Lung (tissue), 12 donors: ENCODE data around the gene SMCHD1. TPM values are rescaled to one million over a fixed set of nuclear protein-coding genes. Genes with fewer than 3 reads are reported as not detected.

ENCODE experiments used
- ATAC-seq: fragments of 200-7000 bp; cut with Tn5 transposase; one replicate; pipeline ENCODE4 v1.9.1; 2020; ENCODE audit warnings: moderate number of reproducible peaks; ENCODE audit not compliant: insufficient read depth, low FRiP score
- DNase-seq, 3 donors: peaks; one replicate each; pipeline ENCODE4 v3.0.0-alpha.2; 2013 to 2017
- H3K27ac ChIP-seq, 2 donors: one replicate each; pipeline ENCODE4 v1.5.1; 2013; ENCODE audit warnings: mild to moderate bottlenecking in 2 of 2, moderate library complexity in 2 of 2, control low read depth in 1 of 2, inconsistent platforms in 1 of 2, low read depth in 1 of 2, low read length in 1 of 2
- H3K27me3 ChIP-seq, 3 donors: one replicate each; pipeline ENCODE4 v1.5.1; 2013; ENCODE audit warnings: low read length in 2 of 3; ENCODE audit not compliant: control insufficient read depth in 3 of 3, insufficient read depth in 3 of 3
- H3K36me3 ChIP-seq, 4 donors: one replicate each; pipeline ENCODE4 v1.5.1; 2013; ENCODE audit warnings: low read length in 4 of 4, mild to moderate bottlenecking in 1 of 4, moderate library complexity in 1 of 4; ENCODE audit not compliant: control insufficient read depth in 4 of 4, insufficient read depth in 4 of 4
- H3K4me1 ChIP-seq, 5 donors: one replicate each; pipeline ENCODE4 v1.5.1; 2013; ENCODE audit warnings: low read length in 5 of 5, mild to moderate bottlenecking in 2 of 5, moderate library complexity in 1 of 5; ENCODE audit not compliant: control insufficient read depth in 5 of 5, insufficient read depth in 5 of 5
- H3K4me3 ChIP-seq: one replicate; pipeline ENCODE4 v1.5.1; 2013; ENCODE audit warnings: mild to moderate bottlenecking, control low read depth, moderate library complexity
- H3K9ac ChIP-seq, 2 donors: one replicate each; pipeline ENCODE4 v1.5.1; 2013; ENCODE audit warnings: low read length in 2 of 2, control low read depth in 1 of 2; ENCODE audit not compliant: insufficient read depth in 1 of 2
- H3K9me3 ChIP-seq, 4 donors: one replicate each; pipeline ENCODE4 v1.5.1; 2013; ENCODE audit warnings: low read length in 3 of 4, mild to moderate bottlenecking in 1 of 4, moderate library complexity in 1 of 4; ENCODE audit not compliant: control insufficient read depth in 4 of 4, insufficient read depth in 3 of 4
- CTCF ChIP-seq: IDR thresholded peaks from 2 replicates; pipeline ENCODE4 v1.5.1; 2012; ENCODE audit warnings: mild to moderate bottlenecking; ENCODE audit errors: control extremely low read depth, extremely low read depth
- WGBS, 2 donors: extraction: QIAGEN DNeasy Blood & Tissue Kit; methylation state at CpG; one replicate each; pipeline ENCODE4 v1.1.7; 2013; 5-methylcytosine and 5-hydroxymethylcytosine counted together
- polyA plus RNA-seq, 2 donors: library from polyadenylated mRNA; stranded (reverse); fragments of 200-250 nt; gene quantifications; one replicate each; pipeline ENCODE4 v1.2.1, GENCODE V29; 2013
- total RNA-seq, 2 donors: library from RNA; depleted of rRNA in 1 of 2; stranded (reverse); fragments of >200 nt in 1 of 2; gene quantifications; one replicate each; pipeline ENCODE4 v1.2.1, GENCODE V29; 2014 to 2021
- donor health status: control.
- donor health status: control.
- donor health status: Bipolar disorder and iron deficiency.
- donor health status: healthy.
- donor health status: DM: yes; HTN: yes; CAD: no.

SMCHD1 gene
- total and polyA plus RNA-seq, 4 donors: 7.3 to 179 (median 31.4) TPM

DNA sequence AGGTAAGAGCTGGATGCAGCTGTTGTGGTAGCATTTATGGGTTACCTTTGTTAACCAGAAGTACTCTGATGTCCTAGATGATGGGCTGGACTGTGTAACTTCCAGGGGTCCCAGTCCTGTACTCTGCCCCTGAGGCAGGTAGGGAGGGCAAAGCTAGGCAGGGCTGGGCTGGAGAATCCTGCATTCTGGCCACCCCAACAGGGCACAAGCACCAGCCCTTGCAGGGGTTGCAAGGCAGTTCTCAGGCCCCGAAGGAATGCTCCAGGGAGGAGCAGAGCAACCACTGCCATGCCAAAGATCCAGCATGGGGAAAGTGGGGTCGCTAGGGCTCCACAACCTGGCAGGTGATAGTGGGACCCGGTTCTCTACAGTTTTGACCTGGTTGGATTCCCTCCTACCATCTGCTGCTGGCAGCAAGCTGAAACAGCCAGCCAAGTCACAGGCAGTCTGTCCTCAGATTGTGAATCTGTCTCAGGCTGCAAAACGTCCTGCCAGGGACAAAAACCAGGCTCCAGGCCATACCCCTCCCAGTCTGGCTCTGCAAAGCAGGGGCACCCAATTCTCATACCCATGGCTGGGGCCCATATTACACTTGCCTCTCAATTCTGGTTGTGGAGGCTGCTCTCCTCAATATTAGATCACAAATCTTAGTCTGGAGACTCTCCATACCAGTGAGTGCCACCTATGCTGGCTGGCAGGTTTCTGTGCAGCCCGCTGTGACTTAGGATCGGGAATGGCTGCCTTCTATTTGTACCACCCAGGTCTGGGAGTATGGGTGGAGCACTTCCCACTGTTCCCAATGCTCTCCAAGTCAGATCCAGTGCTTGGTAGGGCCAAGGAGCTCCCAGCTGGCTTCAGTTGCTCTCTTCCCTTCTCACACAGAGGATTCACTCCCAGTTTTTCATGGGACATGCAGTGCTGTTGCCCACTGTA is 61.1 kb downstream of the SMCHD1 start:
- Histone ChIP-seq H3K9ac (no peak overlapping the region), H3K27me3 (no peaks in the 10 kb centered on the region), H3K9me3 (no peaks in the 10 kb centered on the region), H3K4me1 (peaks cover 0 to 13% (median 0%) of the 10 kb centered on the region in 5 donors), H3K27ac (peak overlapping the region in 1 of 2 donors; percentile 54), H3K36me3 (peaks cover 18 to 24% (median 22%) of the 10 kb centered on the region in 4 donors), H3K4me3 (no peak overlapping the region)
- no peak for TF ChIP-seq CTCF
- ATAC-seq (no peak), DNase-seq (no peak)
- 91 to 97% methylated on average over 6 of the region's 6 CpGs for WGBS, 2 donors

DNA sequence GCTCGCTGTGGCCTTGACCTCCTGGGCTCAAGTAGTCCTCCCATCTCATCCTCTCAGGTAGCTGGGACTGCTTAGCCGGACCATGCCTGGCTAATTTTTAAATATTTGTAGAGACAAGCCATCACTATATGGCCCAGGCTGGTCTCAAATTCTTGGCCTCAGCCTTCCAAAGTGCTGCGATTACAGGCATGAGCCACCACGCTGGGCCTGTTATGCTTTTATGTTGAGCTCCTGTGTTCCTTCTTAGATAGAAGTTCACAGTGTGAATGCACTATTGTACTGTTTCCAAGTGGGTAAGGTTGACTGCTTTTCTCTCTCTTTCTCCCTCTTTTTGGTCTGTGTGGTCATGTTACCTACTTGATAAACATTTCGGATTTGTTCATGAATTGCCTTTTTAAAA is 61.9 kb downstream of the SMCHD1 start:
- Histone ChIP-seq H3K9me3 (no peaks in the 10 kb centered on the region), H3K4me3 (no peak overlapping the region), H3K4me1 (peaks cover 0 to 13% (median 0%) of the 10 kb centered on the region in 5 donors), H3K9ac (no peak overlapping the region), H3K27ac (no peak overlapping the region), H3K36me3 (peaks cover 17 to 23% (median 21%) of the 10 kb centered on the region in 4 donors), H3K27me3 (no peaks in the 10 kb centered on the region)
- no peak for TF ChIP-seq CTCF
- 96 to 98% methylated on average over 5 of the region's 5 CpGs for WGBS, 2 donors
- DNase-seq (no peak), ATAC-seq (no peak)

- Histone ChIP-seq H3K9me3 (no peaks in the 10 kb centered on the region), H3K27ac (no peak overlapping the region), H3K9ac (no peak overlapping the region), H3K36me3 (peaks cover 14 to 22% (median 20%) of the 10 kb centered on the region in 4 donors), H3K27me3 (no peaks in the 10 kb centered on the region), H3K4me1 (peaks cover 0 to 17% (median 0%) of the 10 kb centered on the region in 5 donors), H3K4me3 (no peak overlapping the region)
- no peak for TF ChIP-seq CTCF
- DNase-seq (no peak), ATAC-seq (no peak)
- 95 to 97% methylated on average over 2 of the region's 2 CpGs for WGBS, 2 donors
These were observed 63.5 kb downstream of the SMCHD1 start for GRCh38 chr18:2719040-2719439.
